Measurements from ENCODE around the gene PTPRN2.
"Not testable (repeated sequence)": the region's sequence is repeated elsewhere in the genome, so short reads cannot be mapped to it uniquely, and the experiment has no call there.

The PTPRN2 gene

GRCh38 chr7:158377800-158378623 lies 209.6 kb downstream of the PTPRN2 start:
- Histone ChIP-seq H3K36me3 (ENCODE audit: control insufficient read depth, insufficient read depth, low read length) (no peaks in the 10 kb centered on the region), H3K4me1 (ENCODE audit: control insufficient read depth, insufficient read depth, low read length) (peaks cover 19% of the 10 kb centered on the region), H3K27me3 (ENCODE audit: control insufficient read depth, insufficient read depth, low read length) (no peaks in the 10 kb centered on the region), H3K9ac (ENCODE audit: low read length) (no peak overlapping the region), H3K4me3 (ENCODE audit: low read length) (no peak overlapping the region), H3K9me3 (ENCODE audit: control insufficient read depth, low read length) (no peaks in the 10 kb centered on the region)

- H3K4me3 ChIP-seq (ENCODE audit: low read length); H3K9me3 ChIP-seq (ENCODE audit: control insufficient read depth, low read length); H3K27me3 ChIP-seq (ENCODE audit: control insufficient read depth, insufficient read depth, low read length); H3K9ac ChIP-seq (ENCODE audit: low read length); H3K36me3 ChIP-seq (ENCODE audit: control insufficient read depth, insufficient read depth, low read length): not testable (repeated sequence)
- peaks cover 19% of the 10 kb centered on the region for H3K4me1 ChIP-seq (ENCODE audit: control insufficient read depth, insufficient read depth, low read length)
Observed at GRCh38 chr7:158376839-158377186, 210.8 kb downstream of the PTPRN2 start.

- H3K4me1 ChIP-seq (ENCODE audit: control insufficient read depth, insufficient read depth, low read length): peaks cover 19% of the 10 kb centered on the region
- H3K9ac ChIP-seq (ENCODE audit: low read length); H3K4me3 ChIP-seq (ENCODE audit: low read length); H3K9me3 ChIP-seq (ENCODE audit: control insufficient read depth, low read length); H3K27me3 ChIP-seq (ENCODE audit: control insufficient read depth, insufficient read depth, low read length); H3K36me3 ChIP-seq (ENCODE audit: control insufficient read depth, insufficient read depth, low read length): not testable (repeated sequence)
Observed at GRCh38 chr7:158376146-158376838, 211.3 kb downstream of the PTPRN2 start.

- H3K9me3 ChIP-seq (ENCODE audit: control insufficient read depth, low read length): no peaks in the 10 kb centered on the region
- H3K9ac ChIP-seq (ENCODE audit: low read length): no peak overlapping the region
- H3K4me3 ChIP-seq (ENCODE audit: low read length): no peak overlapping the region
- H3K27me3 ChIP-seq (ENCODE audit: control insufficient read depth, insufficient read depth, low read length): no peaks in the 10 kb centered on the region
- peaks cover 19% of the 10 kb centered on the region for H3K4me1 ChIP-seq (ENCODE audit: control insufficient read depth, insufficient read depth, low read length)
- no peaks in the 10 kb centered on the region for H3K36me3 ChIP-seq (ENCODE audit: control insufficient read depth, insufficient read depth, low read length)
Observed at GRCh38 chr7:158375034-158375433, 212.6 kb downstream of the PTPRN2 start.

- Histone ChIP-seq H3K36me3 (ENCODE audit: control insufficient read depth, insufficient read depth, low read length) (no peaks in the 10 kb centered on the region), H3K4me1 (ENCODE audit: control insufficient read depth, insufficient read depth, low read length) (peaks cover 19% of the 10 kb centered on the region), H3K9ac (ENCODE audit: low read length) (no peak overlapping the region), H3K27me3 (ENCODE audit: control insufficient read depth, insufficient read depth, low read length) (no peaks in the 10 kb centered on the region), H3K9me3 (ENCODE audit: control insufficient read depth, low read length) (no peaks in the 10 kb centered on the region), H3K4me3 (ENCODE audit: low read length) (no peak overlapping the region)
Observed at GRCh38 chr7:158374586-158374985, 213.0 kb downstream of the PTPRN2 start.

GRCh38 chr7:158374146-158374545 lies 213.5 kb downstream of the PTPRN2 start:
- Histone ChIP-seq H3K4me1 (ENCODE audit: control insufficient read depth, insufficient read depth, low read length) (peaks cover 19% of the 10 kb centered on the region), H3K36me3 (ENCODE audit: control insufficient read depth, insufficient read depth, low read length) (no peaks in the 10 kb centered on the region), H3K27me3 (ENCODE audit: control insufficient read depth, insufficient read depth, low read length) (no peaks in the 10 kb centered on the region), H3K9ac (ENCODE audit: low read length) (no peak overlapping the region), H3K9me3 (ENCODE audit: control insufficient read depth, low read length) (no peaks in the 10 kb centered on the region), H3K4me3 (ENCODE audit: low read length) (no peak overlapping the region)

- Histone ChIP-seq H3K4me1 (ENCODE audit: control insufficient read depth, insufficient read depth, low read length) (peaks cover 19% of the 10 kb centered on the region), H3K27me3 (ENCODE audit: control insufficient read depth, insufficient read depth, low read length) (no peaks in the 10 kb centered on the region), H3K4me3 (ENCODE audit: low read length) (no peak overlapping the region), H3K9ac (ENCODE audit: low read length) (no peak overlapping the region), H3K9me3 (ENCODE audit: control insufficient read depth, low read length) (no peaks in the 10 kb centered on the region), H3K36me3 (ENCODE audit: control insufficient read depth, insufficient read depth, low read length) (no peaks in the 10 kb centered on the region)
Observed at GRCh38 chr7:158373476-158374133, 214.0 kb downstream of the PTPRN2 start.

- H3K4me1 ChIP-seq (ENCODE audit: control insufficient read depth, insufficient read depth, low read length): peaks cover 10% of the 10 kb centered on the region
- H3K36me3 ChIP-seq (ENCODE audit: control insufficient read depth, insufficient read depth, low read length): no peaks in the 10 kb centered on the region
- no peak overlapping the region for H3K9ac ChIP-seq (ENCODE audit: low read length)
- no peaks in the 10 kb centered on the region for H3K27me3 ChIP-seq (ENCODE audit: control insufficient read depth, insufficient read depth, low read length)
- H3K4me3 ChIP-seq (ENCODE audit: low read length): no peak overlapping the region
- no peaks in the 10 kb centered on the region for H3K9me3 ChIP-seq (ENCODE audit: control insufficient read depth, low read length)
Observed at GRCh38 chr7:158372400-158373342, 215.0 kb downstream of the PTPRN2 start.

GRCh38 chr7:158371856-158372255 lies 215.8 kb downstream of the PTPRN2 start:
- H3K36me3 ChIP-seq (ENCODE audit: control insufficient read depth, insufficient read depth, low read length): no peaks in the 10 kb centered on the region
- H3K4me3 ChIP-seq (ENCODE audit: low read length): no peak overlapping the region
- no peaks in the 10 kb centered on the region for H3K27me3 ChIP-seq (ENCODE audit: control insufficient read depth, insufficient read depth, low read length)
- peaks cover 7% of the 10 kb centered on the region for H3K4me1 ChIP-seq (ENCODE audit: control insufficient read depth, insufficient read depth, low read length)
- no peaks in the 10 kb centered on the region for H3K9me3 ChIP-seq (ENCODE audit: control insufficient read depth, low read length)
- H3K9ac ChIP-seq (ENCODE audit: low read length): no peak overlapping the region

- Histone ChIP-seq H3K36me3 (ENCODE audit: control insufficient read depth, insufficient read depth, low read length) (no peaks in the 10 kb centered on the region), H3K9ac (ENCODE audit: low read length) (no peak overlapping the region), H3K9me3 (ENCODE audit: control insufficient read depth, low read length) (no peaks in the 10 kb centered on the region), H3K27me3 (ENCODE audit: control insufficient read depth, insufficient read depth, low read length) (no peaks in the 10 kb centered on the region), H3K4me1 (ENCODE audit: control insufficient read depth, insufficient read depth, low read length) (no peaks in the 10 kb centered on the region), H3K4me3 (ENCODE audit: low read length) (no peak overlapping the region)
Observed at GRCh38 chr7:158369866-158370265, 217.8 kb downstream of the PTPRN2 start.

- Histone ChIP-seq H3K4me3 (ENCODE audit: low read length) (no peak overlapping the region), H3K9me3 (ENCODE audit: control insufficient read depth, low read length) (no peaks in the 10 kb centered on the region), H3K36me3 (ENCODE audit: control insufficient read depth, insufficient read depth, low read length) (no peaks in the 10 kb centered on the region), H3K9ac (ENCODE audit: low read length) (no peak overlapping the region), H3K27me3 (ENCODE audit: control insufficient read depth, insufficient read depth, low read length) (no peaks in the 10 kb centered on the region), H3K4me1 (ENCODE audit: control insufficient read depth, insufficient read depth, low read length) (no peaks in the 10 kb centered on the region)
Observed at GRCh38 chr7:158369290-158369689, 218.3 kb downstream of the PTPRN2 start.

Measured in mucosa of stomach (tissue), 1 donor.